Neuronal stem cell (in vitro differentiated cells): Measurements from ENCODE around the gene LEMD2.

Source experiments
- DNase-seq: peaks from one replicate; pipeline ENCODE4 v3.0.0-alpha.2; 2013; ENCODE audit warnings: low spot score
- H2AFZ ChIP-seq: one replicate; pipeline ENCODE4 v1.6.1; 2013; ENCODE audit warnings: mild to moderate bottlenecking, low read length, inconsistent platforms
- H2AK5ac ChIP-seq: 2 replicates; pipeline ENCODE4 v1.6.1; 2013; ENCODE audit warnings: low read depth, mild to moderate bottlenecking, inconsistent platforms, low read length, moderate library complexity, mixed read lengths
- H2BK120ac ChIP-seq: 2 replicates; pipeline ENCODE4 v1.6.1; 2013; ENCODE audit warnings: low read depth, mild to moderate bottlenecking, inconsistent platforms, low read length, moderate library complexity, mixed read lengths
- H2BK12ac ChIP-seq: one replicate; pipeline ENCODE4 v1.6.1; 2013; ENCODE audit warnings: low read length, inconsistent platforms
- H2BK15ac ChIP-seq: 2 replicates; pipeline ENCODE4 v1.6.1; 2013; ENCODE audit warnings: mild to moderate bottlenecking, low read length, inconsistent platforms, mixed read lengths
- H2BK5ac ChIP-seq: one replicate; pipeline ENCODE4 v1.6.1; 2013; ENCODE audit warnings: inconsistent platforms, mild to moderate bottlenecking, low read length, moderate library complexity
- H3K14ac ChIP-seq: one replicate; pipeline ENCODE4 v1.6.1; 2013; ENCODE audit warnings: low read length, inconsistent platforms
- H3K18ac ChIP-seq: 2 replicates; pipeline ENCODE4 v1.6.1; 2013; ENCODE audit warnings: low read length, inconsistent platforms
- H3K23ac ChIP-seq: 2 replicates; pipeline ENCODE4 v1.6.1; 2013; ENCODE audit warnings: low read depth, mild to moderate bottlenecking, mixed read lengths, low read length, inconsistent platforms; ENCODE audit not compliant: poor library complexity
- H3K27ac ChIP-seq: replicated peaks from 3 replicates; pipeline ENCODE4 v1.5.1; 2013; ENCODE audit warnings: low read length, inconsistent platforms
- H3K27me3 ChIP-seq, 3 experiments: 2 replicates each; pipeline ENCODE4 v1.6.1; 2013; ENCODE audit warnings: low read length in 3 of 3, mild to moderate bottlenecking in 2 of 3, inconsistent platforms in 1 of 3, low read depth in 1 of 3, mixed read lengths in 1 of 3, moderate library complexity in 1 of 3; ENCODE audit not compliant: control insufficient read depth in 3 of 3, insufficient read depth in 3 of 3
- H3K36me3 ChIP-seq, 2 donors: replicated peaks in 1 of 2; 2 replicates each; pipeline ENCODE4 v1.6.1; 2013; ENCODE audit warnings: low read length in 2 of 2; ENCODE audit not compliant: control insufficient read depth in 2 of 2, insufficient read depth in 2 of 2
- H3K4ac ChIP-seq: 2 replicates; pipeline ENCODE4 v1.6.1; 2013; ENCODE audit warnings: inconsistent platforms, mild to moderate bottlenecking, low read length, moderate library complexity
- H3K4me1 ChIP-seq, 2 donors: 1 replicate in 1 of 2; 2 replicates in 1 of 2; pipeline ENCODE4 v1.6.1; 2013; ENCODE audit warnings: low read length in 2 of 2, low read depth in 1 of 2; ENCODE audit not compliant: control insufficient read depth in 2 of 2, insufficient read depth in 1 of 2
- H3K4me2 ChIP-seq: one replicate; pipeline ENCODE4 v1.6.1; 2013; ENCODE audit warnings: mild to moderate bottlenecking, low read length, inconsistent platforms; ENCODE audit not compliant: insufficient read depth, poor library complexity, severe bottlenecking
- H3K4me3 ChIP-seq, 2 donors: 2 replicates each; pipeline ENCODE4 v1.5.1; 2013; ENCODE audit warnings: low read length in 2 of 2, mild to moderate bottlenecking in 2 of 2, inconsistent platforms in 1 of 2, moderate library complexity in 1 of 2
- H3K79me1 ChIP-seq: one replicate; pipeline ENCODE4 v1.6.1; 2013; ENCODE audit warnings: low read depth, mild to moderate bottlenecking, inconsistent platforms, low read length, moderate library complexity
- H3K9ac ChIP-seq: one replicate; pipeline ENCODE4 v1.6.1; 2013; ENCODE audit warnings: mild to moderate bottlenecking, low read depth, low read length, inconsistent platforms; ENCODE audit not compliant: poor library complexity
- H3K9me3 ChIP-seq, 2 donors: replicated peaks in 1 of 2; 2 replicates each; pipeline versions ENCODE3 to v1.6.1; 2013; ENCODE audit warnings: low read length in 2 of 2, mild to moderate bottlenecking in 2 of 2, inconsistent platforms in 1 of 2, low read depth in 1 of 2, mixed read lengths in 1 of 2, moderate library complexity in 1 of 2; ENCODE audit not compliant: control insufficient read depth in 2 of 2, insufficient read depth in 1 of 2
- H4K8ac ChIP-seq: one replicate; pipeline ENCODE4 v1.6.1; 2013; ENCODE audit warnings: low read depth, mild to moderate bottlenecking, inconsistent platforms, low read length, moderate library complexity
- H4K91ac ChIP-seq: one replicate; pipeline ENCODE4 v1.6.1; 2013; ENCODE audit warnings: low read length, low read depth, mild to moderate bottlenecking, inconsistent platforms; ENCODE audit not compliant: poor library complexity
- WGBS, 2 donors: extraction: QIAGEN DNeasy Blood & Tissue Kit; methylation state at CpG; one replicate each; pipeline ENCODE4 v1.1.7; 2013; ENCODE audit warnings: missing lambda C conversion rate in 2 of 2, mixed read lengths in 1 of 2; ENCODE audit not compliant: insufficient read length in 2 of 2, insufficient replicate concordance in 1 of 2; ENCODE audit errors: extremely low coverage in 2 of 2; 5-methylcytosine and 5-hydroxymethylcytosine counted together

Gene LEMD2

GRCh38 chr6:33750244-33750991 is 38.5 kb downstream of the LEMD2 start:
- no peak overlapping the region for H2AFZ ChIP-seq
- no peak overlapping the region for H3K9ac ChIP-seq
- no CpG with 5 or more reads among the region's 11 CpGs for WGBS, 2 donors
- H3K4ac ChIP-seq = no peak overlapping the region
- no peaks in the 10 kb centered on the region for H3K79me1 ChIP-seq
- no peak overlapping the region for H3K4me2 ChIP-seq
- H3K36me3 ChIP-seq = no peaks in the 10 kb centered on the region
- no peak overlapping the region for H3K27ac ChIP-seq
- H4K8ac ChIP-seq = peak overlapping the region; percentile 84
- no peaks in the 10 kb centered on the region for H3K27me3 ChIP-seq
- DNase-seq = no peak
- no peak overlapping the region for H3K4me3 ChIP-seq
- peak overlapping the region; percentile 92 for H2BK12ac ChIP-seq
- peak overlapping the region; percentile 78 for H3K18ac ChIP-seq
- peak overlapping the region; percentile 65 for H2BK15ac ChIP-seq
- H2AK5ac ChIP-seq = peak overlapping the region; percentile 36
- no peak overlapping the region for H2BK5ac ChIP-seq
- peak overlapping the region; percentile 77 for H4K91ac ChIP-seq
- H2BK120ac ChIP-seq = no peak overlapping the region
- no peak overlapping the region for H3K14ac ChIP-seq
- no peak overlapping the region for H3K23ac ChIP-seq
- no peaks in the 10 kb centered on the region for H3K9me3 ChIP-seq
- H3K4me1 ChIP-seq = peaks cover 55% of the 10 kb centered on the region in 2 donors

GRCh38 chr6:33749401-33749800 is 39.5 kb downstream of the LEMD2 start:
- H2AK5ac ChIP-seq = peak overlapping the region; percentile 71
- no peaks in the 10 kb centered on the region for H3K79me1 ChIP-seq
- H3K27me3 ChIP-seq = no peaks in the 10 kb centered on the region
- no peak overlapping the region for H2AFZ ChIP-seq
- no peak overlapping the region for H2BK120ac ChIP-seq
- H2BK12ac ChIP-seq = peak overlapping the region; percentile 92
- H3K4me3 ChIP-seq = no peak overlapping the region
- peaks cover 60% of the 10 kb centered on the region in 2 donors for H3K4me1 ChIP-seq
- H2BK5ac ChIP-seq = peak overlapping the region; percentile 85
- H4K91ac ChIP-seq = no peak overlapping the region
- no peak overlapping the region for H3K27ac ChIP-seq
- H3K4me2 ChIP-seq = no peak overlapping the region
- no peak overlapping the region for H4K8ac ChIP-seq
- no peak overlapping the region for H3K14ac ChIP-seq
- peak overlapping the region; percentile 78 for H3K18ac ChIP-seq
- H3K36me3 ChIP-seq = no peaks in the 10 kb centered on the region
- no peak overlapping the region for H3K4ac ChIP-seq
- no peak for DNase-seq
- H3K9ac ChIP-seq = no peak overlapping the region
- peak overlapping the region; percentile 28 for H3K23ac ChIP-seq
- no peaks in the 10 kb centered on the region for H3K9me3 ChIP-seq
- H2BK15ac ChIP-seq = peak overlapping the region; percentile 65
- WGBS, 2 donors = no CpG with 5 or more reads among the region's 7 CpGs

GRCh38 chr6:33748841-33749240 is 40.1 kb downstream of the LEMD2 start:
- no peak overlapping the region for H3K23ac ChIP-seq
- H3K4me1 ChIP-seq = peaks cover 60 to 62% of the 10 kb centered on the region in 2 donors
- H3K4me3 ChIP-seq = no peak overlapping the region
- H3K9ac ChIP-seq = no peak overlapping the region
- H3K18ac ChIP-seq = peak overlapping the region; percentile 81
- peak overlapping the region; percentile 95 for H2AK5ac ChIP-seq
- H3K27ac ChIP-seq = no peak overlapping the region
- H2BK120ac ChIP-seq = peak overlapping the region; percentile 63
- H3K79me1 ChIP-seq = no peaks in the 10 kb centered on the region
- no peak overlapping the region for H2BK5ac ChIP-seq
- WGBS, 2 donors = no CpG with 5 or more reads among the region's 4 CpGs
- H3K4me2 ChIP-seq = no peak overlapping the region
- H2BK15ac ChIP-seq = no peak overlapping the region
- no peak for DNase-seq
- peak overlapping the region; percentile 27 for H3K14ac ChIP-seq
- H4K8ac ChIP-seq = no peak overlapping the region
- no peak overlapping the region for H4K91ac ChIP-seq
- no peaks in the 10 kb centered on the region for H3K36me3 ChIP-seq
- H2BK12ac ChIP-seq = no peak overlapping the region
- no peak overlapping the region for H2AFZ ChIP-seq
- H3K27me3 ChIP-seq = no peaks in the 10 kb centered on the region
- no peaks in the 10 kb centered on the region for H3K9me3 ChIP-seq
- H3K4ac ChIP-seq = no peak overlapping the region

- Histone ChIP-seq H3K4me3 (no peak overlapping the region), H3K79me1 (no peaks in the 10 kb centered on the region), H3K9me3 (no peaks in the 10 kb centered on the region), H2BK15ac (peak overlapping the region; percentile 97), H3K4me1 (peaks cover 60 to 62% of the 10 kb centered on the region in 2 donors), H2BK12ac (peak overlapping the region; percentile 67), H2BK120ac (peak overlapping the region; percentile 91), H4K8ac (no peak overlapping the region), H2BK5ac (peak overlapping the region; percentile 70), H3K18ac (peak overlapping the region; percentile 97), H3K27me3 (peaks cover 0 to 2% (median 0%) of the 10 kb centered on the region in 3 experiments), H3K4me2 (no peak overlapping the region), H3K36me3 (no peaks in the 10 kb centered on the region), H4K91ac (peak overlapping the region; percentile 26), H3K23ac (peak overlapping the region; percentile 70), H3K27ac (no peak overlapping the region), H3K4ac (no peak overlapping the region), H2AFZ (no peak overlapping the region), H3K9ac (peak overlapping the region; percentile 27), H2AK5ac (peak overlapping the region; percentile 95), H3K14ac (no peak overlapping the region)
- no peak for DNase-seq
- no CpG with 5 or more reads among the region's 5 CpGs for WGBS, 2 donors
Observed at GRCh38 chr6:33747823-33748222, 41.1 kb downstream of the LEMD2 start.
